ENCODE measurements around the gene TMEM179.

The TMEM179 gene

GRCh38 chr14:104554088-104554607 is 50.4 kb downstream of the TMEM179 start:
- DNase-seq: no peak

- DNase-seq: no peak
Measured at GRCh38 chr14:104553166-104554087, 51.1 kb downstream of the TMEM179 start.

- DNase-seq: no peak
Measured at GRCh38 chr14:104552738-104553125, 51.8 kb downstream of the TMEM179 start.

GRCh38 chr14:104551851-104552737 is 52.5 kb downstream of the TMEM179 start:
- no peak for DNase-seq

- no peak for DNase-seq
Measured at GRCh38 chr14:104550861-104551728, 53.5 kb downstream of the TMEM179 start.

GRCh38 chr14:104550340-104550860 is 54.2 kb downstream of the TMEM179 start:
- DNase-seq: no peak

- no peak for DNase-seq
Measured at GRCh38 chr14:104549536-104550339, 54.8 kb downstream of the TMEM179 start.

GRCh38 chr14:104548802-104549535 is 55.6 kb downstream of the TMEM179 start:
- no peak for DNase-seq

- no peak for DNase-seq
Measured at GRCh38 chr14:104547998-104548700, 56.4 kb downstream of the TMEM179 start.

- DNase-seq: no peak
Measured at GRCh38 chr14:104547310-104547997, 57.1 kb downstream of the TMEM179 start.

GRCh38 chr14:104546591-104547309 is 57.8 kb downstream of the TMEM179 start:
- no peak for DNase-seq

- DNase-seq: no peak
Measured at GRCh38 chr14:104545942-104546501, 58.5 kb downstream of the TMEM179 start.

- no peak for DNase-seq
Measured at GRCh38 chr14:104545151-104545941, 59.2 kb downstream of the TMEM179 start.

GRCh38 chr14:104544362-104544961 is 60.1 kb downstream of the TMEM179 start:
- no peak for DNase-seq

GRCh38 chr14:104542871-104543830 is 61.4 kb downstream of the TMEM179 start:
- no peak for DNase-seq
